PC-9 (cell line): ENCODE measurements around the gene FAM3D. TPM values are rescaled to one million over a fixed set of nuclear protein-coding genes. Genes with fewer than 3 reads are reported as not detected.

Source experiments
- BruUV-seq: library from RNA; stranded (reverse); fragments of 400-500 nt; replicated peaks from 2 replicates; lab custom pipeline; 2021; lab: Mats Ljungman, UMichigan
- CTCF ChIA-PET: fragments of 300-600 bp; sonication (Branson Sonifier 250); formaldehyde crosslinking; loops from one replicate; lab custom pipeline; 2022; ENCODE audit warnings: antibody characterized with exemption; lab: Charles Lee
- POLR2A ChIA-PET: fragments of 300-600 bp; sonication (Branson Sonifier 250); formaldehyde crosslinking; loops from one replicate; lab custom pipeline; 2022; ENCODE audit warnings: antibody characterized with exemption; ENCODE audit not compliant: unreplicated experiment; lab: Charles Lee
- DNase-seq, 2 experiments: peaks; one replicate each; pipeline versions ENCODE4 v3.0.0 to v3.0.0-alpha.2; 2015 to 2022; ENCODE audit warnings: mixed read lengths in 1 of 2
- H2AFZ ChIP-seq: fragments of 200-600 bp; sonication (generic); 2 replicates; pipeline ENCODE4 v1.8.1; 2017; ENCODE audit warnings: antibody characterized with exemption
- H3F3A ChIP-seq: fragments of 200-600 bp; sonication (generic); 2 replicates; pipeline ENCODE4 v1.8.1; 2017; ENCODE audit warnings: antibody characterized with exemption, mild to moderate bottlenecking, low read depth; ENCODE audit not compliant: insufficient read depth
- H3K27ac ChIP-seq: fragments of 200-600 bp; sonication (generic); 2 replicates; pipeline ENCODE4 v1.6.1; 2016; ENCODE audit warnings: mixed run types
- H3K27me3 ChIP-seq: fragments of 200-600 bp; sonication (generic); 2 replicates; pipeline ENCODE4 v1.6.1; 2016; ENCODE audit warnings: low read depth, mixed run types; ENCODE audit not compliant: insufficient read depth
- H3K36me3 ChIP-seq: fragments of 200-600 bp; sonication (generic); 2 replicates; pipeline ENCODE4 v1.6.1; 2016; ENCODE audit warnings: low read depth, mixed run types
- H3K4me1 ChIP-seq: fragments of 200-600 bp; sonication (generic); replicated peaks from 2 replicates; pipeline ENCODE4 v1.6.1; 2016; ENCODE audit warnings: mixed run types; ENCODE audit not compliant: insufficient read depth
- H3K4me2 ChIP-seq: fragments of 200-600 bp; sonication (generic); 2 replicates; pipeline ENCODE4 v1.6.1; 2017; ENCODE audit warnings: mixed run types
- H3K4me3 ChIP-seq: fragments of 200-600 bp; sonication (generic); 2 replicates; pipeline ENCODE4 v1.6.1; 2016; ENCODE audit warnings: mixed run types
- H3K79me2 ChIP-seq: fragments of 200-600 bp; sonication (generic); 2 replicates; pipeline ENCODE4 v1.6.1; 2017; ENCODE audit warnings: low read depth, mixed run types
- H3K9me2 ChIP-seq: fragments of 200-600 bp; sonication (generic); 2 replicates; pipeline ENCODE4 v1.8.1; 2017; ENCODE audit warnings: mild to moderate bottlenecking; ENCODE audit not compliant: insufficient read depth
- H3K9me3 ChIP-seq: fragments of 200-600 bp; sonication (generic); 2 replicates; pipeline ENCODE4 v1.8.1; 2016; ENCODE audit warnings: low read depth; ENCODE audit not compliant: insufficient read depth
- H4K20me1 ChIP-seq: fragments of 200-600 bp; sonication (generic); 2 replicates; pipeline ENCODE4 v1.8.1; 2017; ENCODE audit not compliant: insufficient read depth
- CTCF ChIP-seq: fragments of 200-600 bp; sonication (generic); conservative IDR thresholded peaks from 2 replicates; pipeline ENCODE4 v1.6.1; 2017; ENCODE audit warnings: mixed run types, antibody characterized with exemption, mild to moderate bottlenecking, moderate library complexity
- EZH2 ChIP-seq: fragments of 200-600 bp; sonication (generic); IDR thresholded peaks from 2 replicates; pipeline ENCODE4 v1.8.0; 2017; ENCODE audit warnings: antibody characterized with exemption, low read depth
- intact Hi-C: fragments of 100-400 bp; cut with micrococcal nuclease; formaldehyde crosslinking; loops from one replicate; pipeline ENCODE4 v1.10.0; 2022; ENCODE audit not compliant: unreplicated experiment
- total RNA-seq: library from RNA; stranded (reverse); gene quantifications from 2 replicates; pipeline ENCODE4 v1.2.3, GENCODE V29; 2021

The FAM3D gene
- total RNA-seq, 1 experiment from 2014 or later, result not detected

GRCh38 chr3:58692484-58692883, 25.9 kb upstream of the FAM3D start:
- Histone ChIP-seq H3K4me2 (no peak overlapping the region), H3K36me3 (no peaks in the 10 kb centered on the region), H2AFZ (no peak overlapping the region), H3K27me3 (no peaks in the 10 kb centered on the region; the same call in 1 of the 2 replicates), H3K79me2 (no peaks in the 10 kb centered on the region), H3K9me2 (no peaks in the 10 kb centered on the region), H3K4me1 (no peaks in the 10 kb centered on the region), H3F3A (no peaks in the 10 kb centered on the region), H3K9me3 (peaks cover 7% of the 10 kb centered on the region), H3K27ac (no peak overlapping the region), H3K4me3 (no peak overlapping the region), H4K20me1 (no peaks in the 10 kb centered on the region)
- POLR2A ChIA-PET, result no interaction called here
- CTCF ChIA-PET, result no interaction called here
- no TSS peak for BruUV-seq
- DNase-seq, result no peak
- no peak for TF ChIP-seq EZH2
- no peak for TF ChIP-seq CTCF
- intact Hi-C loops, result no loop called here

GRCh38 chr3:58691997-58692396, 25.4 kb upstream of the FAM3D start:
- Histone ChIP-seq H3K27me3 (no peaks in the 10 kb centered on the region; the same call in 1 of the 2 replicates), H3K36me3 (no peaks in the 10 kb centered on the region), H3K4me1 (no peaks in the 10 kb centered on the region), H3K4me2 (no peak overlapping the region), H3F3A (no peaks in the 10 kb centered on the region), H3K9me3 (peaks cover 7% of the 10 kb centered on the region), H3K27ac (no peak overlapping the region), H3K9me2 (no peaks in the 10 kb centered on the region), H3K4me3 (no peak overlapping the region), H2AFZ (no peak overlapping the region), H3K79me2 (no peaks in the 10 kb centered on the region), H4K20me1 (no peaks in the 10 kb centered on the region)
- BruUV-seq, result no TSS peak
- intact Hi-C loops, result no loop called here
- no peak for DNase-seq
- POLR2A ChIA-PET, result no interaction called here
- CTCF ChIA-PET, result no interaction called here
- TF ChIP-seq EZH2 (no peak), CTCF (no peak)

- no peak overlapping the region for H3K4me2 ChIP-seq
- H3K27ac ChIP-seq, result no peak overlapping the region
- no peaks in the 10 kb centered on the region for H3K9me2 ChIP-seq
- intact Hi-C loops, result no loop called here
- POLR2A ChIA-PET, result interaction anchor here (0.6 kb wide), 1 partner anchor 10 kb away, joined by 3 read pairs; no protein-coding TSS in a partner anchor
- H3K4me3 ChIP-seq, result no peak overlapping the region
- H3F3A ChIP-seq, result no peaks in the 10 kb centered on the region
- H3K36me3 ChIP-seq, result no peaks in the 10 kb centered on the region
- no peak for TF ChIP-seq EZH2
- no peak for TF ChIP-seq CTCF
- CTCF ChIA-PET, result no interaction called here
- no TSS peak for BruUV-seq
- no peaks in the 10 kb centered on the region for H3K4me1 ChIP-seq
- H2AFZ ChIP-seq, result no peak overlapping the region
- DNase-seq, result no peak
- H3K27me3 ChIP-seq, result no peaks in the 10 kb centered on the region; the same call in 1 of the 2 replicates
- H3K79me2 ChIP-seq, result no peaks in the 10 kb centered on the region
- H4K20me1 ChIP-seq, result no peaks in the 10 kb centered on the region
- H3K9me3 ChIP-seq, result peaks cover 7% of the 10 kb centered on the region
Measured at GRCh38 chr3:58690490-58690889, 23.9 kb upstream of the FAM3D start.
